ENCODE data around the gene AP5S1.

The AP5S1 gene

DNA sequence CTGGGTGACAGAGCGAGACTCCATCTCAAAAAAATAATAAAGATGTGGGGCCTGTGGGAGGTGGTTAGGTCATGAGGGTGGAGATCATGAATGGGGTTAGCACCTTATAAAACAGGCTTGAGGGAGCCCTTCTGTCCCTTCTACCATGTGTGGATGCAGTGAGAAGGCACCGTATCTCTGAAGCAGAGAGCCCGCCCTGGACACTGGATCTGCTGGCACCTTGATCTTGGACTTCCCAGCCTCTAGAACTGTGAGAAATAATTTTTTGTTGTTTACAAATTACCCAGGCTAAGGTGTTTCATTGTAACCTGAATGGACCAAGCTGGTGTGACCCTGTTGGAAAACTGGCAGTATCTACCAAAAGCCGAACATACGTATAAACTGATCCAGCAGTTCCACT, 53.2 kb downstream of the AP5S1 start:
- no peak for DNase-seq (ENCODE audit: low spot score)

DNA sequence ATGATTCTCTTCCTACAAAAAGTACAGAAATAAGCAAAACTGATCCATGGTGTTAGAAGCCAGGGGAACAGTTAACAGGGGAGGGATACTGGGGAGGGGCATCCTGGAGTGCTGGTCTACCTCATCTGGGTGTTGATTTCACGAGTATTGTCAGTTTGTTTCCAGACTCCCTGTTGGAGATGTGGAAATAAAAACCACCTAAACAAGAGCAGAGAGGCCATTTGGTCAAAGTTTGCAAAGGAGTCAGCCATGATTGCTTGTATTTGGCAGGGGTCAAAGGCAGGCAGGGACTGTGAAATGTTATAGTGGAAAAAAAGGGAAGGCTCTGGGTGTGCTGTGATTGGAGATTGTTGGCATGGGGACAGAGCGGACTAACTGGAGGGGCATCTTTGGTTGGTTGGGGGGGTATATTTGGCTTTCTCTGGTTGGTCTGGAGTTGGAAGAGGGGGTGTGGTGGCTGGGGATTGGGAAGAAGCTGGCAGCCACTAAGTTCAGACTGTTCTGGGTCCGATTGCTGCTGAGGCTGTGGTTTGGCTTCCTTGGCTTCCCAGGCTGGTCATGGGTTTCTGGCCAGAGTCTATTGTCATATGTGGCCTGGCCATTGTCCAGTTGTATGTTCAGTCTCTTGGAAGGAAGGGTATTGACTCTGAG, 54.0 kb downstream of the AP5S1 start:
- DNase-seq (ENCODE audit: low spot score), result no peak

DNA sequence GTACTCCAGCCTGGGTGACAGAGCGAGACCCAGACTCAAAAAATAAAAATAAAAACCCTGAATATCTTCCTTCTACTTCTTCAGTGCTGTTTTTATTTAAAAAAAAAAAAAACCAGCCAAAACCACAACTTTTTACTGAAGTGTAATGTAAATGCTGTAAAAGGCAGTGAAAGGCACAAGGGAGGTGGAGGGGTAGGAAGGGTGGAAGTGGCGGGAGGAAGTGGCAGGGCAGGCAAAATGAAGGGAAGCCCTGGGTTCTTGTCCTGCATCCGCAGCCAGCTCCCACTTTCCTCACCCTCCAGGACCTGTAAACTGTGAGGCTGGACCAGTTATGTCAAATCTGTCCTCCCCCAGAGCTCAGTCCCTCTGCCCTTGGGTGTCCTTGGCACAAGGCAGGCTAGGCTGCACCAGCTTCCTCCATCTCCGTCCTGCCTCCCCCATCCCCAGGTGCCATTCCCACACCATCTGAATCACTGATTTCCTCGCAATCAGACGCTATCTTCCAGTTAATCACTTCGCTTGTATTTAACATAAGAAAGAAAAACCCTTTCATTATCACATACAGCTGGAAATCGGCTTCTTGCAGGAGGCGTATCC, 55.1 kb downstream of the AP5S1 start:
- DNase-seq (ENCODE audit: low spot score), result no peak

DNA sequence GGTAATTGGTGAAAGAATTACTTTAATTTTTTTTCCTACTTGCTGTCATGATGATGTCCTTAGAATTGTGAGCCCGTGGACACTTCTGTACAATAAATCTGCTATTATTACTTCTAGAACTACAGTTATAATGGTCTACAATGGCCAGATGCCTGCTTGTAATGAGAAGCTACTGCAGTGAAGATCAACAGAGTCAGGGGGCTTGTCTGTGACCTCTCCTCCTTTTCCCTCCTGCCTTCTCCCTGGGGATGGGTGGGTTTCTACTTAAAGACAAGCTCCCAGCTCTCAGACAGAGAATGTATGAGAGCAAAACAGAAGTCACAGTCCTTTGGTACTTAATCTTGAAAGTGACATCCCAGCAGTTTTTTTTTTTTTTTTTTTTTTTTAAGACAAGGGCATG, 55.7 kb downstream of the AP5S1 start:
- no peak for DNase-seq (ENCODE audit: low spot score)

DNA sequence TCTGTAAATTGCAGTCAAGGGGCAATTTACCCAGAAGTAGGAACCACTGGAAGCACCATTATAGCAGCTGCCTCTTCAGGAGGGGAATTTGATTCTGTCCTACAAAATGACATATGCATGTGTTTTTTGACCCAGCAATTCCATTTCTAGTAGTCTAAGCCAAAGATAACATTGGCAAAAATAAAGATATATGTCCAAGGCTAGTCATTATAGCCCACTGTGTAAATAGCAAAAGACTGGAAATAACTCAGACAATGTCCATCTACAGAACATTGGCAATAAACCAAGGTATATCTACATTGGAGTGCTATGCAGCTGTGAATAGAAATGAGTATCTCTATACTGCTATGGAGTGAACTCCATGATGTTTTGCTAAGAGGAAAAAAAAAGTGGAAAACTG, 56.3 kb downstream of the AP5S1 start:
- DNase-seq (ENCODE audit: low spot score), result no peak
